ENCODE measurements around the gene SLC9A6.
"Not testable (repeated sequence)": the region's sequence is repeated elsewhere in the genome, so short reads cannot be mapped to it uniquely, and the experiment has no call there.

The SLC9A6 gene

GRCh38 chrX:136064661-136065043 is 79.4 kb downstream of the SLC9A6 start:
- DNase-seq (ENCODE audit: extremely low read depth, low read depth), result no peak
- TF ChIP-seq, protein P1, sequence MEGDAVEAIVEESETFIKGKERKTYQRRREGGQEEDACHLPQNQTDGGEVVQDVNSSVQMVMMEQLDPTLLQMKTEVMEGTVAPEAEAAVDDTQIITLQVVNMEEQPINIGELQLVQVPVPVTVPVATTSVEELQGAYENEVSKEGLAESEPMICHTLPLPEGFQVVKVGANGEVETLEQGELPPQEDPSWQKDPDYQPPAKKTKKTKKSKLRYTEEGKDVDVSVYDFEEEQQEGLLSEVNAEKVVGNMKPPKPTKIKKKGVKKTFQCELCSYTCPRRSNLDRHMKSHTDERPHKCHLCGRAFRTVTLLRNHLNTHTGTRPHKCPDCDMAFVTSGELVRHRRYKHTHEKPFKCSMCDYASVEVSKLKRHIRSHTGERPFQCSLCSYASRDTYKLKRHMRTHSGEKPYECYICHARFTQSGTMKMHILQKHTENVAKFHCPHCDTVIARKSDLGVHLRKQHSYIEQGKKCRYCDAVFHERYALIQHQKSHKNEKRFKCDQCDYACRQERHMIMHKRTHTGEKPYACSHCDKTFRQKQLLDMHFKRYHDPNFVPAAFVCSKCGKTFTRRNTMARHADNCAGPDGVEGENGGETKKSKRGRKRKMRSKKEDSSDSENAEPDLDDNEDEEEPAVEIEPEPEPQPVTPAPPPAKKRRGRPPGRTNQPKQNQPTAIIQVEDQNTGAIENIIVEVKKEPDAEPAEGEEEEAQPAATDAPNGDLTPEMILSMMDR (IDR thresholded peaks at IDR 0.05; ENCODE audit: low read depth, low read length, missing control alignments), result no peak
- H3K4me3 ChIP-seq (replicated peaks; ENCODE audit: low read depth, low read length), result no peak overlapping the region

DNA sequence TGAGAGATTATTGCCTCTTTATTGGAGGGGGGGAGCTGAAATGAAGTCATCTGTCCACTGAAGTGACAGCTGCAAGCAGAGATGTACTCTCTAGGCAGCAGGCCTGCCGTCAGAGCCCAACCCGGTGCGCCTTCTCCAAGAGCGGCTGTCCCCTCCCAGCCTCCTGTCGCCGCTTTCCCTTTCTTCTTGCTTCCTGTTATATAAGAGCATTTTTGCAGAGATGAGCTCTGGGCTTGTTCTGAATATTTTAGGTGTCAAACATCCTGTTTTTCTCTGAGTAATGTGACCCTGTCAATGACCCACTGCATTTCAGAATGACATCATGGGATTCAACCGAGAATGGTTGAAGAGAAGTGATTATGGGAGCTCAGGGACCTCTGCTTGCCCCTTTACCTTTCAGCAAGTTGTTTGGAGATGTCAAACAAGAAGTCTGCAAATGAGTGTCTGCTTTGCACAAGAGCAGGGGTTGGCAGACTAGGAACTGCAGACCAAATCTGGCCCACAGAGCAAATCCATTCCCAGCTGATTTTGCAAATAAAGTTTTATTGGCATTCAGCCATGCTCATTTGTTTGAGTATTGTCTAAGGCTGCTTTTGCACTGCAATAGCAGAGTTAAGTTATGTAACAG is 79.9 kb downstream of the SLC9A6 start:
- no peak for DNase-seq (ENCODE audit: extremely low read depth, low read depth)
- H3K4me3 ChIP-seq (replicated peaks; ENCODE audit: low read depth, low read length), result no peak overlapping the region

DNA sequence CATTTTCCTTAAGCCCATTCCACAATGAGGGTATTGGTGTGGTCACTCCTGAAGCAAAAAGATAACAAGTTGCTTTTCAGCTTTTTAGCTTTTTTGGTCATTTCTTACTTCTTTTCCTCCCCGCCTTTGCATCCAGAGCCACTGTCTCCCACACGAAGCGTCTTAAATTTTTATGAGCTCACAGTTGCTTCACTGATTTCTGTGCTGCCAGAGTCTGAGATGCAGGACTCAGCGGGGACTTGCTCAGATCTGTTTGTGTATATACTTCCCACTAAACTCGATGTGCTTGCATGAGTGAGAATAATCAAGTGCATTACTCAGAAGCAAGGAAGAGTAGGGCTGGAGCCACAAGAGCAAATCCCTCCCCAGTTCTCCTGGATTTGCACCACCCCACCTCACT is 81.9 kb downstream of the SLC9A6 start:
- DNase-seq (ENCODE audit: extremely low read depth, low read depth), result no peak
- no peak overlapping the region for H3K4me3 ChIP-seq (replicated peaks; ENCODE audit: low read depth, low read length)
- TF ChIP-seq, protein P1 (IDR thresholded peaks at IDR 0.05; ENCODE audit: low read depth, low read length, missing control alignments), result no peak

More for the DNA sequence above, 79.9 kb downstream of the SLC9A6 start:
- TF ChIP-seq, protein P1 (IDR thresholded peaks at IDR 0.05; ENCODE audit: low read depth, low read length, missing control alignments), result no peak

DNA sequence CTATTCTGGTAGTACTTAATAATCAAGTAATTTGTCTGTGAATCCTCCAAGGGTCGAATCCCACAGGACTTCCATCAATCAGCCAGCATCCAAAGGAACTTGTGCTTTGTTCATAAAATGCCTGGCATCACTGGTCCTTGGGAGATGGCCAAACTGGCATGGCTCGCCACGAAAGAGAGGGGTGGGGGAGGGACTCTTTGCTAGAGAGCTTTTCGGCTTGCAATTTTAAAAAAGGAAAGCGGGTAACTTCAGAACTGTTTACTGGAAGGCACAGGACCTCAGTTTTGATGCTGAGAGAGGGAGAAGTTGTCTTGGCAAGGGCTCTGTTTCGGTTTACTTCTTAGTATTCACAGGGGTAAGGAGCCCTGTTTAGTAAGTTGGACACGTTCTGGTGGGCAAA is 82.7 kb downstream of the SLC9A6 start:
- no peak overlapping the region for H3K4me3 ChIP-seq (replicated peaks; ENCODE audit: low read depth, low read length)
- TF ChIP-seq, protein P1 (IDR thresholded peaks at IDR 0.05; ENCODE audit: low read depth, low read length, missing control alignments), result no peak
- no peak for DNase-seq (ENCODE audit: extremely low read depth, low read depth)

DNA sequence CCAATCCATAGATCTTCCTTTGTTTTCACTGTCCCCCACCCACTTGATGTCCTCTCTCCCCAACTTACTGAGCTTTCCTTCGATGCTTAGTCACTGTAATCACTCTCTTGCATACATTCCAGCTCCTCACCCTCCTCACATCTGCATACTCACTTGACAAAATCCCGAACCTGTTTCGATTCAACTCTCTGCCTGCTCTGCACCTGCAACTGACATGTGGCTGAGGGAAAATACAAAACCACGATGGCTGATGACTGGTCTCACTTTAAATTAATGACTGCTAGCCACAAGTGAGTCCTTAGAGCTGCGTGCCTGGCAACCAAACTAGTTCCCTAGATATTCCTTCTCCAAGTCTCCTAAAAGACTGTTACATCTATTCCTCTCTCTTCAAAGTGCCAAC is 91.7 kb downstream of the SLC9A6 start:
- no peak overlapping the region for H3K4me3 ChIP-seq (replicated peaks; ENCODE audit: low read depth, low read length)
- TF ChIP-seq, protein P1 (IDR thresholded peaks at IDR 0.05; ENCODE audit: low read depth, low read length, missing control alignments), result no peak
- no peak for DNase-seq (ENCODE audit: extremely low read depth, low read depth)

GRCh38 chrX:136080766-136081165 is 95.5 kb downstream of the SLC9A6 start:
- TF ChIP-seq, protein P1 (IDR thresholded peaks at IDR 0.05; ENCODE audit: low read depth, low read length, missing control alignments), result no peak
- DNase-seq (ENCODE audit: extremely low read depth, low read depth), result no peak

DNA sequence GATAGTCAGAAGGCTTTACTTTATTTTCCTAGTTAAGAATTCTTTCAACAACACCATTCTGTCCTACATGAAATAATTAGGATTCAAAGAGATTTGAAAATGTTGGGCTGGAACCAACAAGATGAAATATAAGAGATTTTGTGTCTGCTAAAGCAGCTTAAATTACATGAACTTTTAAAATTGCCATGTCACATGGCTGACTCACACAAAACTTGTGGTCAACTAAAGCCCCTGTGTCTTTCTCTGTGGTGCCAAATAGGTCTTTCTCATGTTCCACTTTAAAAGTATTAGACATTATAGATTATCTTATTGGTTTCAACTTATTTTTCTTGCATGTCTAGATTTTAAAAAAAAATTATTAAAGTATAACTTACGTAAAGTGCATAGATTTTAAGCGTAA is 101.3 kb downstream of the SLC9A6 start:
- H3K4me3 ChIP-seq (replicated peaks; ENCODE audit: low read depth, low read length), result no peak overlapping the region
- TF ChIP-seq, protein P1 (IDR thresholded peaks at IDR 0.05; ENCODE audit: low read depth, low read length, missing control alignments), result no peak
- DNase-seq (ENCODE audit: extremely low read depth, low read depth), result no peak

More at GRCh38 chrX:136080766-136081165, 95.5 kb downstream of the SLC9A6 start:
- H3K4me3 ChIP-seq (replicated peaks; ENCODE audit: low read depth, low read length), result no peak overlapping the region

DNA sequence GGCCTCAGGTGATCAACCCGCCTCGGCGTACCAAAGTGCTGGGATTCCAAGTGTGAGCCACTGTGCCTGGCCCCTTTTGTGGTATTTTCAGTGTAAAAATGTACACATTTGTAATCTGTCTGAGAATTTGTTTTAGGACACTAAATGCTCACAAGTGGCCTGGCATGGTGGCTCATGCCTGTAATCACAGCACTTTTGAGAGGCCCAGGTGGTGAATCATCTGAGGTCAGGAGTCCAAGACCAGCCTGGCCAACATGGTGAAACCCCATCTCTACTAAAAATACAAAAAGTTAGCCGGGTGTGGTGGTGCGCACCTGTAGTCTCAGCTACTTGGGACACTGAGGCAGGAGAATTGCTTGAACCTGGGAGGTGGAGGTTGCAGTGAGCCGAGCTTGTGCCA is 106.7 kb downstream of the SLC9A6 start:
- DNase-seq (ENCODE audit: extremely low read depth, low read depth); H3K4me3 ChIP-seq (replicated peaks; ENCODE audit: low read depth, low read length): not testable (repeated sequence)

All from HFF-Myc (cell line).